Measurements from ENCODE around the gene SPATS1.
"Not testable (repeated sequence)": the region's sequence is repeated elsewhere in the genome, so short reads cannot be mapped to it uniquely, and the experiment has no call there.

Gene SPATS1

DNA sequence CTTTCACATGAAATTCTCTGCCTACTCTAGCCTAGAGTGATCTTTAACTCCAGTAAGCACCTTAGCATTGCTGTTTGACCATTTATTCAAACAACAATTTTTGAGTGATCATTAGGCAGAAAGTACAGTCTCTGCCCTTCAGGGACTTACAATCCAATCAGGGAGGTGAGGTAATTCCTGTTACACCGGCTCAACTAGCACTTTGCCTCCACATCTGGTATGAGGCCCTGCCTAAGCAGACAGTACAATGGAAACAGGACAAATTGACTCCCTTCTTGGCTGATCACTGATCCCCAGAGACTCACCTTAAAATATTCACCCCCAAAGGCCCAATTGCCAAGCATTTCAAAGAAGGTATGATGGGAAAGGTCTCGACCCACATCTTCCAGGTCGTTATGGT is 30.7 kb upstream of the SPATS1 start:
- no peak for DNase-seq (ENCODE audit: low spot score)

DNA sequence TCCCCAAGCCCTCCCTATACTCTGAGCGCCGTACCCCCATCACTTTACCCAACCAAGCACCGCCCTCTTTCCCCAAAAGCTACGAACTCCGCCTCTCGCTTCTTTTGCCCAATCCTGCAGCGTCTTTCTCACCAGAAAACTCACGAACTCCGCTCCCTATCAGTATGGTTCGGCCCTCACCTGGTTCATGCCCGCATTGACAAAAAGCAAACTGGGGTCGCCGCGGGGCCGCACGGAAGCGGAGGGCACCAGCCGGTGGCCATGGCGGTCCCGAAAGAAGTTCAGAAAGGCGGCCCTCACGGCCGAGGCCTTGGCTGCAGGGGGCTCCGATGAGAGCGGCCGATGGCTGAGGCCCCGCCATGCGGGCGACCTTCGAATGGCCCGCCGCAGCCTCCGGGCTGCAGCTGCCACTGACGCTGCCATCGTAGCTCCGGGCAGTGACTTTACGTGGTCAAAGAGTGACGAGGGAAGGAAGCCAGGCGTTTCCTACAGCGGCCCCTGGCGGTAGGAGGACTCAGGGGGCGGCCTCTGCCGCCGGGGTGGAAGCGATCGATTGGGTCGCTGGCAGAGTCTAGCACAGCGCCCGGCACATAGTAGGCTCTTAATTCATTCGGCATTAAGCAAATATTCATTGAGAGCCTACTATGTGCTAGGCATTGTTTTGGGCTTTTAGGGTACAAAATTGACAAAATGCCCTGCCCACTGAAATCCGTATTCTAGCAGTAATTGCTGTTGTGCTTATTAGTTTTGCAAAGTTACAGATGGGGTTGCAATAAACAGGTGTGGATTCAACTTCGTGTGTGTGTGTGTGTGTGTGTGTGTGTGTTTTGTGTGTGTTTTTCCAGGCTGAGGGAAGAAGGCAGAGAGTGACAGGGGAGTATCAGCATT is 29.3 kb upstream of the SPATS1 start, which contains the start of gene AARS2:
Gene AARS2 (minus strand): TSS at position 447 of the 888 bp plus-strand sequence. CDS start 24 bp downstream, at position 423.
- DNase-seq (ENCODE audit: low spot score), result peak; percentile 76

DNA sequence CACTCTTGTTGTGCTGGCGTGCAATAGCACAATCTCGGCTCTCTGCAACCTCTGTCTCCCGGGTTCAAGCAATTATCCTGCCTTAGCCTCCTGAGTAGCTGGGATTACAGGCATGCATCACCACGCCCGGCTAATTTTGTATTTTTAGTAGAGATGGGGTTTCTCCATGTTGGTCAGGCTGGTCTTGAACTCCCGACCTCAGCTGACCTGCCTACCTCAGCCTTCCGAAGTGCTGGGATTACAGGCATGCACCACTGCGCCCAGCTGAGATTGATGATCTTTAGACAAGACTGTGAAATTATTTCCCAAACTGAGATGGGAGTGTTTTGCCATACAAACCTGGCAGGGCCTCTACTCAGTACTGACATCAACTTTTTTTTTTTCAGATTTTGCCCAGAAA is 27.8 kb upstream of the SPATS1 start:
- DNase-seq (ENCODE audit: low spot score), result not testable (repeated sequence)

DNA sequence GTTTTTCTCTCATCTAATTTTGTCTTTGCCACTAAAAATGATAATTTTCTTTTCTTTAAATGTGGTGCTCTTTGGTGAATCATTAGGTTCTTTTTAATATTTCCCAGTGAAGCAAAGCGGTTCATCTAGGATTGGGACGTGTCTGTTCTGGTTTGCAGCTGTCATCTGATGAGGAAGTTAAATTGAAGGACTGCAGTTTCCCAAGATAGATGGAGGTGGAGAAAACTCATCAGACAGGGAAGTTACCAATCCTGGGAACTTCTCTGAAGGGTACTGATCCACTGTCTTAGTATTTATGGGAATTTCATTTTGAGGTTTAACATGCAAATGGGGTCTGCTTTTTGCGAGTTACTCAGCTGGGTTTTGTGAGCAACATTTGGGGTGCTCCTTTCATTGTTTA is 26.9 kb upstream of the SPATS1 start:
- DNase-seq (ENCODE audit: low spot score), result no peak

DNA sequence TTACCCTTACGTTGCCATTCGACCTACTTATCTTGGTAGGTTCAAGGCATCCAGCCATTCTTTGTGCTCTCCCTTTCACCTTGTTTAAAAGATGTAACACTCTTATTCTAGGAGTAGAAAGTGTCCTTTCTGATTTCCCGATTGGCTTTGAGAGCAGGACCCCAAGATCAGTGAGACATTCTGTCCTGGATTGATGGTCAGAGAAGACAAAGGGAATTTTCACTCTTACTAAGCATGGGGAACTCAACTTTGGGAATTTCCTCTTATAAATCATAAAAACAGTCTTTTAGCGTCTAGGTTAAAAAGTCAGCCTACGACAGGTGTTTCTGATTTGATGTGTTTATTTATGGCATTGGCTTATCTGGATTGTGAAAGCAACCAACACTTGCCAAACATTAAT is 26.5 kb upstream of the SPATS1 start:
- DNase-seq (ENCODE audit: low spot score), result no peak

DNA sequence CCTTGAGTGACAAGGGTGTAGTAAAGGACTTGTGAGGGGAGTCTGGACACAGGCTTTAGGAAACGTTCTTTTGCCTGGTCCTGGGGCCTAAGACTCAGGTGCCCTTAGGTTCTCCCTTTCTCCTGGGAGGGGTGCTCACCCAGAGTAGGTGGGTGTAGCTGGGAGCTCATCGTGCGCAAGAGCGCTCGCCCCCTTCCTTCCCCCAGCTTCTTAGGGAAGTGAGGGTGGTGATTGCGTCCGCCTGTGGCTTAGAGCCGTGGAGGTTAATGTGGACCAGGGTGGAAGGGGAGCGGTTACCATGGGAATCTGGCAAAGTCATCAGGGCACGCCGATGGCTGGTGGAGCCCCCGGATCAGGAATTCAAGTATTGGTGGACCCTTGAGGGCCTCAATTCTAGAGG is 26.0 kb upstream of the SPATS1 start:
- DNase-seq (ENCODE audit: low spot score), result no peak

DNA sequence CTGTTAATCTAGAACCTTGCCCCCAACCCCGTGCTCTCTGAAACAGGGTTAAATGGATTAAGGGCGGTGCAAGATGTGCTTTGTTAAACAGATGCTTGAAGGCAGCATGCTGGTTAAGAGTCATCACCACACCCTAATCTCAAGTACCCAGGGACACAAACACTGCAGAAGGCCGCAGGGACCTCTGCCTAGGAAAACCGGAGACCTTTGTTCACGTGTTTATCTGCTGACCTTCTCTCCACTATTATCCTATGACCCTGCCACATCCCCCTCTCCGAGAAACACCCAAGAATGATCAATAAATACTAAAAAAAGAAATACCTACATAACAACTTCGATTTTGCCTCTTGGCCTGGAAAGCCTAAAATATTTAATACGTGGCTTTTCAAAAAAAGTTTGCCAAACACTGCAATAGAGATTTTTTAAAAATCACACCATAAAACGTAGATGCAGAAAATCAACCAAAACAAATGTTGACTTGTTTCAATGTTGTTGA is 25.3 kb upstream of the SPATS1 start:
- DNase-seq (ENCODE audit: low spot score), result not testable (repeated sequence)

DNA sequence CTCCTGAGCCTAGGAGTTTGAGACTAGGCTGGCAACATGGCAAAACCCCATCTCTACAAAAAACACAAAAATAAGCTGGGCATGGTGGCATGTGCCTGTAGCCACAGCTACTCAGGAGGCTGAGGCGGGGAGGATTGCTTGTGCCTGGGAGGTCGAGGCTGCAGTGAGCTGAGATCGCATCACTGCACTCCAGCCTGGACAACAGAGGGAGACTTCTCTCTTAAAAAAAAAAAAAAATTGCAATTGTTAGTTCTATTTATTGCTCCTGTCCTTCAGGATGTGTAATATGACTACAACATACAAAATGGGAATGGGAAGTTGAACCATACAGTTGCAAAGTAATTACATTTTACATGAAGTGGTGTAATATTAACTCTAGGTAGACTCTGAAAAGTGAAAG is 21.2 kb upstream of the SPATS1 start:
- DNase-seq (ENCODE audit: low spot score), result no peak

DNA sequence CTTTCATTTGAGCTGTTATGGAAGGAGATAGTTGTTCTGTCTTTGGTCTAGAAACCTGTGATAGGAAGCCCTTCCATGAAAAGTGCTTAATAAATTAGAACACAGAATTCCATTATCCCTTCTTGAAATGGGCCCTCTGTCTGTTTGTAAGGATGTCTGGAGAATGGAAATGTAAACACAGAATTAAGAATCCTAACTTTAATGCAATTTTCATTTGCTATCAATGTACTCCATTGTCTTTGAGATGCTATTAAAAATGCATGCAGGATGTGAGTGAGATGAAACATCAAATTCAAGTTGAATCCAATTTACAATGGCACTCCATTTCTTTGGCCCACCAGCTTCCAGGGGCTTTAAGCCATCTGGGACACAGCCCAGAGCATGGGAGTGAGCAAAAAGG is 15.4 kb upstream of the SPATS1 start:
- no peak for DNase-seq (ENCODE audit: low spot score)

DNA sequence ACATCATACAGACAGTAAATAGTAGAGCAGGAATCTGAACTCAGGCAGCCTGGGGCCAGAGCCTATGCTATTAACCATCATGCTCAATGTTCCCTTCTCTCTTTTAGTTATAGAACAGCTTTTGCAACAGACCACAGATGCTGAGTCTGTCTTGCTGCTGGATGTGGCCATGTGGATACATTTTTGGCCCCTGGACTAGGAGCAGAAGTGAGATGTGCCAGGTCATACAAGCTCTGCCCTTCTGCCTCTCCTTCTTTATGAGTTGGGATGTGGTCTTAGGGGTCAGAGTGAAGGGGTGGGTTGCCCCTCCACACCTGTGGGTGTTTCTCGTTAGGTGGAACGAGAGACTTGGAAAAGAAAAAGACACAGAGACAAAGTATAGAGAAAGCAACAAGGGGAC is 14.7 kb upstream of the SPATS1 start:
- no peak for DNase-seq (ENCODE audit: low spot score)

DNA sequence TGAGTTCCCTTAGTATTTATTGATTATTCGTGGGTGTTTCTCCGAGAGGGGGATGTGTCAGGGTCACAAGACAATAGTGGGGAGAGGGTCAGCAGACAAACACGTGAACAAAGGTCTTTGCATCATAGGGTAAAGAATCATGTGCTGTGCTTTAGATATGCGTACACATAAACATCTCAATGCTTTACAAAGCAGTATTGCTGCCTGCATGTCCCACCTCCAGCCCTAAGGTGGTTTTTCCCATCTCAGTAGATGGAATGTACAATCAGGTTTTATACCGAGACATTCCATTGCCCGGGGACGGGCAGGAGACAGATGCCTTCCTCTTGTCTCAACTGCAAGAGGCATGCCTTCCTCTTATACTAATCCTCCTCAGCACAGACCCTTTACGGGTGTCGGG is 14.2 kb upstream of the SPATS1 start:
- not testable (repeated sequence) for DNase-seq (ENCODE audit: low spot score)

DNA sequence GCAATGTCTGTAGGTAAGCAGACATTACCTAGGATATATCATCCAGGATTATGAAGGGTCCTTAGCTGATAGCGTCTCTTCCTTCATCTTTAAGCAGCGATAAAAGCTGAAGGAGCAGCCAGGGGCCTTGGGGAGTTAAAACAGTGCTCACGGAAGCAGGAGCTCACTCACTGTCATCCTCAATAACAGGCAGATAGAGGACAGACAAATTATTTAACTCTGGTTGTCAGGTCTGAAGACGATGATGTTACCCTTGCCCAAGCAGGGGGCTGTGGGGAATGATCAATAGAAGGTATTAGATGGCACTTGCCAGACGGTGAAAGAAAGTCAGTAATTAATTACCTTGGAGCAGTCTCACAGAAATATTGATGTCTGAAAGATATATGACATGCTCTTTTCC is 12.6 kb upstream of the SPATS1 start:
- no peak for DNase-seq (ENCODE audit: low spot score)

DNA sequence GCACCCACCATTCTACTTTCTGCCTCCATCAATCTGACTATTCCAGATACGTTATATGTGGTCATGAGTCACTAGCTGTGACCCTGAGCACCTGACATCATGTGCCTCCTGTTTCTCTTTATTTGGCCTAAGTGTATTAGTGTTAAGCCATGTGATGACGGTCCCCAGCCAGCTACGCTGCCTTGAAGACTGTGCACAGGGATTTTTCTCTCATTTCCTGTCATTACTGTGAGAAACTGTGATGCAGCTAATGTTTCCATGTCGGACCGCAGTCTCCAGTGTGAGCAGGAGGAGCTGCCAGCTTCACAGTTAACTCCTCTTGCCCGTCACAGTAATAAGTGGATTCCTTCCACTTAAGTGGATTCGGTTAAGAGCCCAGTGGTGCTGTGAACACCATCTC is 9.9 kb upstream of the SPATS1 start:
- no peak for DNase-seq (ENCODE audit: low spot score)

DNA sequence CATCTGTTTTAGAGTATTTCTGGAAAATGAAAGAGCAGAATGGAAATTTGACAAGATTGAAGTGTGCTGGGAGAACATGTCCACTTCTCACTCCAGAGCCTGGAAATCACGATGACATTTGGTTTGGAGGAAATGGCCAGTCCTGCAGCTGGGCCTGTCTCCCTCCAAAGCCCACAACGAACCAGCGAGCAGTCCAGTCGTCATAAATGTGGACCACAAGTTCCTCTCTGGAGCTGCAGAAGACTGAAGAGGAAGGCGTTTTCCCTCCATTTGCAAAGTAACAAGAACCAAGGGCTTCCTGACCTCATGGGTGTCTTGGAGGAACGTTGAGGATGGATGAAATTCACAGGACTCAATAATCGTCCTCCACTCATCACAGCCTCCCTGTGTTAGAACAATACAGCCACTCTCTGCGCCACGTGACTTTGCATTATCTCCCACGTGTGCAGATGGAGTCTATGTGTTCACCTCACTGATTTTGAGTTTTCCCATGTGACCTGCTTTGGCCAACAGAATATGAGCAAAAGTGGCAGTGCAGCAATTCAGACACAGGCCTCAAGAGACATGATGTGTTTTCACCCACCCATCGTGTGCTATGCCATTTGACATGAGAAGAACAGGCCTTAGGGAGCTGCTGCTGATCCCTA is 9.1 kb upstream of the SPATS1 start:
- DNase-seq (ENCODE audit: low spot score), result no peak

DNA sequence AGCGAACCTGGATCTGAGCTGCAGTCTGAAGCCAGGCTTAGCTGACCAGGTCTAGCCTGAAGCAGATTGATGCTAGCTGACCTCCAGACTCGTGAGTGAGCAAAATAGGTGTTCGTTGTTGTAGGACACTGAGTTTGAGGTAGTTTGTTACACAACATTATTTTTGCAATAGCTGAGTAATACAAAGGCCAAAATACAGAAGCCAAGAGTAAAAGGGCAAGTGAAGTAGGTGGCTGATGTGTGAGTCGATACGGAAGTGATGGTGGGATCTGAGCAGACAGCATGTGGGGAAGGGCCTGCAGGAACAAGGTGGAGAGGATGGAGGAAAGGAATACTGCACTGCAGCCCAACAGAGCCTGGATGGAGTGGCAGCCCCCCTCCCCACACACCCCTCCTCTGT is 8.5 kb upstream of the SPATS1 start:
- no peak for DNase-seq (ENCODE audit: low spot score)

DNA sequence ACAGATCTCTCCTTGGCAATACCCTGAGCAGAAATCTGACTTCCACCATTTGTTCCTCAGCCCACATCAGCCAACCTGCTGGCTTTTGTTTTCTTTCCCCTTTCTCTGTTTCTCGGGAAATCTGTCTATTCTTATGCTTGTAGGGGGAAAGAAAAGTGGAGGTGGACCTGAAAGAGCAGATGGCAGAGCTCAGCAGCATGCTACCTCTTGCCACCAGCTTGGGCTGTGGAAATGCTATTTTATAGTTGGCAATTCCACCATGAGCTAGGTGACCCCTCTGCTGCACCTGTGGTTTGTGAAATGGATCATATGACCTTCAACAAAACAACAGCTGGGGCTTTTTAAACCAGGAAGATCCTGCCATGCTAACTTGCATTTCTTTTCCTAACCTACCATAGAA is 6.8 kb upstream of the SPATS1 start:
- DNase-seq (ENCODE audit: low spot score), result no peak

DNA sequence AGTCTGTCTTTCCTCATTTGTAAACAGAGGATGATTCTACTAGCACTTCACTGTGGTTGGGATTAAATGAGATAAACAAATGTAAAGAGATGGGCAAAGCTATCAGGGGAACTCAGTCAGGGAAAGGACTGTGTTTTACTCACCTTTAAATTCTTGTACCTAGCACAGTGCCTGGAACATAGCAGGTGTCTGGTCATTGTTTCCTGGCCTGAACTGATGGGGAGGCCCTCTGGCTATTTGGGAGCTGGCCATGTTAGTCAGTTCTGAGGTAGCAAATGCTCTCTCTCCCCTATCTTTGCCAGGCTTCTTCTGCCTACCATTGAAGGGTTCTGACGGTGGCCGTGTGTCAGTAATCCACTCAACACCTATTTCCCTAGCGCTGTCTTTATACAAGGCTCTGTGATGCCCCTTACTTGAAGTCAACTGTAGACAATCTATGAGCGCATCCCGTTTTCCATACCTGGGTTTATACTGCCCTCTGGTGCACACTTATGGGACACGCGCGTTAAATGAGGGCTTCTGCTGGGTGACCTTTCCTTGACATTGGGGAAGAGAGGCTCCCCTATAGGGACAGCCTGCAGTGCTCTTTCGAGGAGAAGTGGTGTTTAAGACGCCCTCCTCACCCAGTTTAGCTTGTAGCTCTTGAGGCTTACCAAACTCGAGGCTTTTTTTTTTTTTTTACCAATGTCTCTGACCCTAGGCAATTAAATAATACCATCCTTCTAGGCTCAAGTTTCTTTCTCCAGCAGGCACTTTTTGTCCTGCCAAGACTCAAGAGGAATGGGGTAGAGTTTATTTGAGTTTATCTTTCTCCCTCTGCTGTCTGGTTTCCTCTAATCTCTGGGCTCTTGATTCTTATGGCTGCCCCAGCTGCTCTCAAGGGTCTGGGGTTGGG is 4.0 kb upstream of the SPATS1 start:
- peak; percentile 61 for DNase-seq (ENCODE audit: low spot score)

DNA sequence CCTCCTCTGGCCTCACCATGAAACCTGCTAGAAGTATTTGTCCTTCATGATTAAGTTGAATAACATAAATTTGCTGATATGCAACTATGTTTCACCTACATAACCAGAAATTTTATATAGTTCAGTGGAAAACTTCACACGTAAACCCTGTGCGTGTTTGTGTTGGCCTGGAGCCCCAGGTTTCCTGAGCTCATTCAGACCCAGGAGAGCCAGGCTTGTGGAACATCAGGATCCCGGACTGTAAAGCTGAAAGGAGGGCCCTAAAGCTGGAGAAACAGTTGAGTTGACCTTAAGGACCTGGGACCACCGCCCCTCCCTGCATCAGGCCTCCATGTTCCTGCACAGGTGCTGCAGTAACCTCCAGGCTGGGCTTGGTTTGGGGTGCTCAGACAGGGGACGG is 3.1 kb upstream of the SPATS1 start:
- DNase-seq (ENCODE audit: low spot score), result no peak

DNA sequence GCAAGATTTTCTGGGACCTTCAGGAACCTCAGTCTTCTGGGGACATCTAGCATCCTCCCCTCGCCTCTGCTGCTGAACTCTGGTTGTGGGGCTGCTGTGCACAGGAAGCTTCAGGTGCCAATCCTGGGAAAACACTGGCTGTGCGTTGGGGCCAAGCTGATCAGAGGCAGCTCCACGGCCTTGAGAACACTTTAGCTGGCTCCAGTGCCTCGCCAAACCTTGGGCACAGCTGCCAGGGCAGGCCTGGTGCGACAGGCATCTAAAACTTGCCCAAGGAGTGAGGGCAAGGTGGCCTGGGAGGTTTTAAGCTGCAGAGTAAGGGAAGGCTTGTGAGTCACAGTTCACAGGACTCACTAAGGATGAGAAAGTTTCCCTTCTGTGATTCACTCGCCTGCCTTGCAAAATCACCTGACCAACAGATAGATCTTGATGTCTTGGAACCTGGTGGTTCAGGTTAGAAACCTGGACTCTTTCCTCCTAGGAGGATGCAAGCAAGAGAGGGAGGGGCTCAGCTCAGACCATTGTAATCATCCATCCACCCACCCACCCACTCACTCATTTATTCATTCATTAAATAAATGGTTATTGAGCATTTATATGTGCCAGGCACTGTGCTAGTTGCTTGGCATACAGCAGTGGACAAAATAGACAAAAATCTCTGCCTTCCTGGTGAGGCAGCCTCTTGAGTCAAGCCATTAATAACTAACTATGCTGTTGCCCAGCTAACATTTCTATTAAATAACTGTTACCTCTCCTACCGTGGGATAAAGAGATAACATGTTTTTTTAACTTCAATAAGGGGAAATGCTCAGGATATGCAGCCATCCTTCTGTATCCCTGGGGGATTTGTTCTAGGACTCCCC is 2.5 kb upstream of the SPATS1 start:
- no peak for DNase-seq (ENCODE audit: low spot score)

DNA sequence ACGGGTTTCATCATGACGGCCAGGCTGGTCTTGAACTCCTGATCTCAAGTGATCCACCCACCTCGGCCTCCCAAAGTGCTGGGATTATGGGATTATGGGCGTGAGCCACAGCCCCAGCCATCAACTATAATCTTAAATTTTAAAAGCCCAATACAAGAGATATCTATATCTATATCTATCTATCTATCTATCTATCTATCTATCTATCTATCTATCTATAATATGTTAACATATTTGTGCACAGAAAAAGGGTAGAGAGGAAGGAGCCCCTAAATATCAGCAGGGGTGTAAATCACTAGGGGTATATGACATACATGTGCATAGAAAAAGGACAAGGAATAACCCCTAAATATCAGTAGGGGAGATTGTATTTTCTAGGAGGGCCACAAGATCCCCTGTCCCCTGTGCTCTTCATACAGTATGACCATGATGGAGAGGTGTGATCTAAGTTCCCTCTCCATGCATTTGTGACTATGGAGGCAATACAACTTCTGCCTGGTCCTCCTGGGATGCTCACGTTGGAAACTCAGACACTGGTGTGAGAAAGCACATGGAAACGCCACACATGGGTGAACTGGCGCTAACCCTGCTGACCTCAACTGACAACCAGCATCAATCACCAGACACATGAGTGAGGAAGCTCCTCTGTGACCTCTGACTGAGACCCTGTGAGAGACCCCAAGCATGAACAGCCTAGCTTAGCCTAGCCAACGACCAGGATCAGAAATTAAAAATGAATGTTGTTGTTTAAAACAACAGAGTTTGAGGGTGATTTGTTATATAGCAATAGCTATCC is 1.2 kb upstream of the SPATS1 start:
- DNase-seq (ENCODE audit: low spot score), result no peak

DNA sequence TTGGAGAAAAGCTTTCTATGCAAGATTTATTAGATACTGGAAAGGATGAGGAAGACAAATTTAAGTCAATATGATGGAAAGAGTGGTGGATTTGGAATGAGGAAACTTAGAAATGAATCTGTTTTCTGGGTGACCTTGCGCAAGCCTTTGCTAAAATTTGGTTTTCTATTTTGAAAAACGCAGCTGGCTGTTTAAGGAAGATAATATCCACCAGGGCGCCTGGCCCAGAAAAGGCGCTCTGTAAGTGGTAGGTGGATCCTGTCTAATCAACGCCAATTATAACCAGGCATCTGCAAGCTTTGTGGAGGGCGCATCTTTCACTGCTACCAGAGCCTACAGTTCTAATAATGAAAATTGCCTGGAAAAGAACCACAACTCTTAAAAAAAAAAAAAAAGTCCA is 398 bp upstream of the SPATS1 start:
- DNase-seq (ENCODE audit: low spot score), result no peak
